ENCODE measurements around the gene ADH5.

ADH5 gene

GRCh38 chr4:99052902-99053301, 35.7 kb downstream of the ADH5 start:
- no peaks in the 10 kb centered on the region for H3K27me3 ChIP-seq (ENCODE audit: control insufficient read depth in 5 of 5, insufficient read depth in 4 of 5, low read length in 5 of 5)
- H3K9me3 ChIP-seq (ENCODE audit: control insufficient read depth in 5 of 5, low read length in 5 of 5): no peaks in the 10 kb centered on the region
- peaks cover 18 to 58% (median 27%) of the 10 kb centered on the region in 5 donors for H3K36me3 ChIP-seq (ENCODE audit: control insufficient read depth in 5 of 5, insufficient read depth in 5 of 5, low read length in 5 of 5)
- H3K4me3 ChIP-seq (ENCODE audit: low read depth in 1 of 5, low read length in 5 of 5): no peak overlapping the region
- H3K9ac ChIP-seq (ENCODE audit: low read length in 5 of 5): no peak overlapping the region
- H3K4me1 ChIP-seq (ENCODE audit: control insufficient read depth in 5 of 5, insufficient read depth in 5 of 5, low read length in 5 of 5): peaks cover 0 to 3% (median 0%) of the 10 kb centered on the region in 5 donors
- H3K27ac ChIP-seq (ENCODE audit: low read depth, low read length): no peak overlapping the region

- H3K9me3 ChIP-seq (ENCODE audit: control insufficient read depth in 5 of 5, low read length in 5 of 5): no peaks in the 10 kb centered on the region
- H3K4me3 ChIP-seq (ENCODE audit: low read depth in 1 of 5, low read length in 5 of 5): no peak overlapping the region
- H3K36me3 ChIP-seq (ENCODE audit: control insufficient read depth in 5 of 5, insufficient read depth in 5 of 5, low read length in 5 of 5): peaks cover 20 to 58% (median 33%) of the 10 kb centered on the region in 5 donors
- no peaks in the 10 kb centered on the region for H3K4me1 ChIP-seq (ENCODE audit: control insufficient read depth in 5 of 5, insufficient read depth in 5 of 5, low read length in 5 of 5)
- no peak overlapping the region for H3K9ac ChIP-seq (ENCODE audit: low read length in 5 of 5)
- H3K27ac ChIP-seq (ENCODE audit: low read depth, low read length): no peak overlapping the region
- H3K27me3 ChIP-seq (ENCODE audit: control insufficient read depth in 5 of 5, insufficient read depth in 4 of 5, low read length in 5 of 5): no peaks in the 10 kb centered on the region
Observed at GRCh38 chr4:99047710-99048109, 40.9 kb downstream of the ADH5 start.

- no peak overlapping the region for H3K9ac ChIP-seq (ENCODE audit: low read length in 5 of 5)
Observed at GRCh38 chr4:99043346-99043745, 45.2 kb downstream of the ADH5 start.

DNA sequence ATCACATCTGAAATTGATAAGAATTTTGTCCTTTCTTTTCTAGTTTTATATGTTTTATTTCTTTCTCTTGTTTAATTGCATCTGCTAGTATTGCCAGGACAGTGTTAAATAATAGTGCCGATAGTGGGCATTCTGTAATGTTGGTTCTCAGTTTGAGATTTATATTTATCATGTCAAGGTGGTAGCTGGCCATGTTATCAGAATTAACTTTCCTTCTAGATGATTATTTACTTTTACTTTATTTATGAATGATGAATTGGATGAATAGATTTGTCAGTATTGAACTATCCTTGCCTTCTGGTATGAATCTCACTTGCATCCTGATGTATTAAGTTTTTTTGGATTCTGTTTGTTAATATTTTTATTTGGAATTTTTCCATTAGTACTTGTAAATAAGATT, 50.4 kb downstream of the ADH5 start:
- Histone ChIP-seq H3K4me1 (ENCODE audit: control insufficient read depth in 5 of 5, insufficient read depth in 5 of 5, low read length in 5 of 5) (no peaks in the 10 kb centered on the region), H3K9ac (ENCODE audit: low read length in 5 of 5) (no peak overlapping the region), H3K27ac (ENCODE audit: low read depth, low read length) (no peak overlapping the region), H3K4me3 (ENCODE audit: low read depth in 1 of 5, low read length in 5 of 5) (no peak overlapping the region), H3K27me3 (ENCODE audit: control insufficient read depth in 5 of 5, insufficient read depth in 4 of 5, low read length in 5 of 5) (no peaks in the 10 kb centered on the region), H3K9me3 (ENCODE audit: control insufficient read depth in 5 of 5, low read length in 5 of 5) (peaks cover 0 to 5% (median 4%) of the 10 kb centered on the region in 5 donors), H3K36me3 (ENCODE audit: control insufficient read depth in 5 of 5, insufficient read depth in 5 of 5, low read length in 5 of 5) (peaks cover 0 to 40% (median under 1%) of the 10 kb centered on the region in 5 donors)

More at GRCh38 chr4:99043346-99043745, 45.2 kb downstream of the ADH5 start:
- Histone ChIP-seq H3K36me3 (ENCODE audit: control insufficient read depth in 5 of 5, insufficient read depth in 5 of 5, low read length in 5 of 5) (peaks cover 6 to 22% (median 7%) of the 10 kb centered on the region in 5 donors), H3K4me1 (ENCODE audit: control insufficient read depth in 5 of 5, insufficient read depth in 5 of 5, low read length in 5 of 5) (no peaks in the 10 kb centered on the region), H3K27ac (ENCODE audit: low read depth, low read length) (no peak overlapping the region), H3K27me3 (ENCODE audit: control insufficient read depth in 5 of 5, insufficient read depth in 4 of 5, low read length in 5 of 5) (no peaks in the 10 kb centered on the region), H3K9me3 (ENCODE audit: control insufficient read depth in 5 of 5, low read length in 5 of 5) (peaks cover 0 to 3% (median 0%) of the 10 kb centered on the region in 5 donors), H3K4me3 (ENCODE audit: low read depth in 1 of 5, low read length in 5 of 5) (no peak overlapping the region)

DNA sequence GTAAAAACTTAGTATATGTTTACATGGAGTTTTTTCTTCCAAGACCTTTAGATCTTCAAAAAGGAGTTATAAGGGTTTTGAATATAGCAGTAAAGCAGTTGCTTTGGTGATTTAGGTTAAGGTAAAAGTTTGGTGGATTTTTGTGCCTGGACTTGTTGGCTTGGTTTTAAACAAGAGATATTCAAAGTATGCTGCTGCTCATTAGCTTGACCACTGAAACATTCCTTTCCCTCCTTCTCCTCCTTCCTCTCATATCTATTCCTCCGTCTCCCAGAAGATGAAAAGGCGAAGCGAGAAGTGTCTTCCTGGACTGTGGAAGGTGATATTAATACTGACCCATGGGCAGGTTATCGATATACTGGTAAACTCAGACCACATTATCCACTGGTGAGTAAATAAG, 54.6 kb downstream of the ADH5 start:
- no peaks in the 10 kb centered on the region for H3K4me1 ChIP-seq (ENCODE audit: control insufficient read depth in 5 of 5, insufficient read depth in 5 of 5, low read length in 5 of 5)
- H3K27ac ChIP-seq (ENCODE audit: low read depth, low read length): no peak overlapping the region
- H3K9ac ChIP-seq (ENCODE audit: low read length in 5 of 5): no peak overlapping the region
- no peaks in the 10 kb centered on the region for H3K27me3 ChIP-seq (ENCODE audit: control insufficient read depth in 5 of 5, insufficient read depth in 4 of 5, low read length in 5 of 5)
- peaks cover 0 to 33% (median 0%) of the 10 kb centered on the region in 5 donors for H3K36me3 ChIP-seq (ENCODE audit: control insufficient read depth in 5 of 5, insufficient read depth in 5 of 5, low read length in 5 of 5)
- no peak overlapping the region for H3K4me3 ChIP-seq (ENCODE audit: low read depth in 1 of 5, low read length in 5 of 5)
- peaks cover 0 to 5% (median 4%) of the 10 kb centered on the region in 5 donors for H3K9me3 ChIP-seq (ENCODE audit: control insufficient read depth in 5 of 5, low read length in 5 of 5)

DNA sequence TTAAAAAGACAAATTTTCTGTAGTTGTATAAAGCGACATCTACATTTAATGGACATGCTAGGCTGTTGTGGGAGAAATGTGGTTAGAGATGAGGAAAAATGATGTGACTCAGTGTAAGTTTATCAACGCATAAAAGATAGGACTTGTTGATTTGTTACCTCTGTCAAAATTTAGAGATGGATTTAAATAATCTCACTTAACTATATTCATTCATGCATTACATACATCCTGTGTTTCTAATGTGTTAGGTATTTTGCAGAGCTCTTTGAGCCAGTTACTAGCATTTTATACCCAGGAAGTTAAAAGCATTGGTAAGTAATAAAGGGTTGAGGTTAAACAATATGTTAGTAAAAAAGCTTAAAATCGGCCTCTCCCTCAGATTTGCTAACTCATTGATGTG, 58.7 kb downstream of the ADH5 start:
- Histone ChIP-seq H3K9ac (ENCODE audit: low read length in 5 of 5) (no peak overlapping the region), H3K36me3 (ENCODE audit: control insufficient read depth in 5 of 5, insufficient read depth in 5 of 5, low read length in 5 of 5) (peaks cover 0 to 11% (median 0%) of the 10 kb centered on the region in 5 donors), H3K27ac (ENCODE audit: low read depth, low read length) (no peak overlapping the region), H3K27me3 (ENCODE audit: control insufficient read depth in 5 of 5, insufficient read depth in 4 of 5, low read length in 5 of 5) (no peaks in the 10 kb centered on the region), H3K4me1 (ENCODE audit: control insufficient read depth in 5 of 5, insufficient read depth in 5 of 5, low read length in 5 of 5) (peaks cover 0 to 3% (median 0%) of the 10 kb centered on the region in 5 donors), H3K4me3 (ENCODE audit: low read depth in 1 of 5, low read length in 5 of 5) (no peak overlapping the region), H3K9me3 (ENCODE audit: control insufficient read depth in 5 of 5, low read length in 5 of 5) (no peaks in the 10 kb centered on the region)

GRCh38 chr4:99029018-99029735, 59.4 kb downstream of the ADH5 start:
- H3K9me3 ChIP-seq (ENCODE audit: control insufficient read depth in 5 of 5, low read length in 5 of 5): no peaks in the 10 kb centered on the region
- H3K27ac ChIP-seq (ENCODE audit: low read depth, low read length): no peak overlapping the region
- H3K9ac ChIP-seq (ENCODE audit: low read length in 5 of 5): no peak overlapping the region

GRCh38 chr4:99028187-99028586, 60.4 kb downstream of the ADH5 start:
- H3K27ac ChIP-seq (ENCODE audit: low read depth, low read length): no peak overlapping the region
- H3K4me1 ChIP-seq (ENCODE audit: control insufficient read depth in 5 of 5, insufficient read depth in 5 of 5, low read length in 5 of 5): peaks cover 0 to 3% (median 0%) of the 10 kb centered on the region in 5 donors
- no peaks in the 10 kb centered on the region for H3K27me3 ChIP-seq (ENCODE audit: control insufficient read depth in 5 of 5, insufficient read depth in 4 of 5, low read length in 5 of 5)
- no peak overlapping the region for H3K4me3 ChIP-seq (ENCODE audit: low read depth in 1 of 5, low read length in 5 of 5)
- H3K36me3 ChIP-seq (ENCODE audit: control insufficient read depth in 5 of 5, insufficient read depth in 5 of 5, low read length in 5 of 5): peaks cover 0 to 4% (median 0%) of the 10 kb centered on the region in 5 donors
- no peaks in the 10 kb centered on the region for H3K9me3 ChIP-seq (ENCODE audit: control insufficient read depth in 5 of 5, low read length in 5 of 5)
- H3K9ac ChIP-seq (ENCODE audit: low read length in 5 of 5): no peak overlapping the region

More at GRCh38 chr4:99029018-99029735, 59.4 kb downstream of the ADH5 start:
- H3K27me3 ChIP-seq (ENCODE audit: control insufficient read depth in 5 of 5, insufficient read depth in 4 of 5, low read length in 5 of 5): no peaks in the 10 kb centered on the region
- H3K4me3 ChIP-seq (ENCODE audit: low read depth in 1 of 5, low read length in 5 of 5): no peak overlapping the region
- H3K36me3 ChIP-seq (ENCODE audit: control insufficient read depth in 5 of 5, insufficient read depth in 5 of 5, low read length in 5 of 5): peaks cover 0 to 8% (median 0%) of the 10 kb centered on the region in 5 donors
- peaks cover 0 to 3% (median 0%) of the 10 kb centered on the region in 5 donors for H3K4me1 ChIP-seq (ENCODE audit: control insufficient read depth in 5 of 5, insufficient read depth in 5 of 5, low read length in 5 of 5)

- H3K9ac ChIP-seq (ENCODE audit: low read length in 5 of 5): no peak overlapping the region
- H3K27me3 ChIP-seq (ENCODE audit: control insufficient read depth in 5 of 5, insufficient read depth in 4 of 5, low read length in 5 of 5): no peaks in the 10 kb centered on the region
- H3K4me1 ChIP-seq (ENCODE audit: control insufficient read depth in 5 of 5, insufficient read depth in 5 of 5, low read length in 5 of 5): peaks cover 0 to 3% (median 0%) of the 10 kb centered on the region in 5 donors
- H3K4me3 ChIP-seq (ENCODE audit: low read depth in 1 of 5, low read length in 5 of 5): no peak overlapping the region
- H3K9me3 ChIP-seq (ENCODE audit: control insufficient read depth in 5 of 5, low read length in 5 of 5): no peaks in the 10 kb centered on the region
- H3K36me3 ChIP-seq (ENCODE audit: control insufficient read depth in 5 of 5, insufficient read depth in 5 of 5, low read length in 5 of 5): peaks cover 0 to 4% (median 0%) of the 10 kb centered on the region in 5 donors
- no peak overlapping the region for H3K27ac ChIP-seq (ENCODE audit: low read depth, low read length)
Observed at GRCh38 chr4:99027304-99027703, 61.3 kb downstream of the ADH5 start.

DNA sequence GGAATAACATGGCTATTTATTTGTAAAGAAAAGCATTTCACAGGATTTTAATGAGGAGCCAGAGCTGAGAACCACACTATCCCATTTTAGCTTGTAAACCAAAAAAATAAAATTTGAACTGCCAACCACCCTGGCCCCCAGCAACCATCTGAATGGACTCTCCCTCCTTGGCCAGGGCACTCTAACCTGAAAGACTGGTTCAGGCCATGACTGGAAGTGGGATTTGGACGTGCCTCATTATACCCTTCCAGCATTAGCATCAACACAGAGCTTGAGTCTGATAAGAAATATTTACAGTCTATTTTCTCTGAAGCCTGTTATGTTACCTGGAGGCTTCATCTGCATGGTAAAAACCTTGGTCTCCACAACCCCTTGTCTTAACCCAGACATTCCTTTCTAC, 63.1 kb downstream of the ADH5 start:
- H3K9ac ChIP-seq (ENCODE audit: low read length in 5 of 5): no peak overlapping the region
- peaks cover 0 to 7% (median 6%) of the 10 kb centered on the region in 5 donors for H3K9me3 ChIP-seq (ENCODE audit: control insufficient read depth in 5 of 5, low read length in 5 of 5)
- H3K4me1 ChIP-seq (ENCODE audit: control insufficient read depth in 5 of 5, insufficient read depth in 5 of 5, low read length in 5 of 5): peaks cover 0 to 3% (median 0%) of the 10 kb centered on the region in 5 donors
- peaks cover 0 to 3% (median 0%) of the 10 kb centered on the region in 5 donors for H3K36me3 ChIP-seq (ENCODE audit: control insufficient read depth in 5 of 5, insufficient read depth in 5 of 5, low read length in 5 of 5)
- H3K4me3 ChIP-seq (ENCODE audit: low read depth in 1 of 5, low read length in 5 of 5): no peak overlapping the region
- H3K27me3 ChIP-seq (ENCODE audit: control insufficient read depth in 5 of 5, insufficient read depth in 4 of 5, low read length in 5 of 5): no peaks in the 10 kb centered on the region
- H3K27ac ChIP-seq (ENCODE audit: low read depth, low read length): no peak overlapping the region
